Endometrial microvascular endothelial cells (primary cell): ENCODE data around the gene MTHFD1L. TPM values are rescaled to one million over a fixed set of nuclear protein-coding genes. Genes with fewer than 3 reads are reported as not detected.

Experiments used
- in situ Hi-C: cut with HindIII; loops from 2 replicates; pipeline ENCODE4 v1.10.0; 2017; ENCODE audit warnings: low sequenced_read_pairs, low pct_unique_long_range_greater_than_20kb; ENCODE audit errors: inconsistent ontology term
- total RNA-seq: library from RNA; depleted of rRNA; stranded (reverse); fragments of >200 nt; gene quantifications from one replicate; pipeline ENCODE4 v1.2.3, GENCODE V29; 2015; ENCODE audit errors: inconsistent ontology term

The MTHFD1L gene
- total RNA-seq, 1 donor from 2014 or later: 48.4 TPM

DNA sequence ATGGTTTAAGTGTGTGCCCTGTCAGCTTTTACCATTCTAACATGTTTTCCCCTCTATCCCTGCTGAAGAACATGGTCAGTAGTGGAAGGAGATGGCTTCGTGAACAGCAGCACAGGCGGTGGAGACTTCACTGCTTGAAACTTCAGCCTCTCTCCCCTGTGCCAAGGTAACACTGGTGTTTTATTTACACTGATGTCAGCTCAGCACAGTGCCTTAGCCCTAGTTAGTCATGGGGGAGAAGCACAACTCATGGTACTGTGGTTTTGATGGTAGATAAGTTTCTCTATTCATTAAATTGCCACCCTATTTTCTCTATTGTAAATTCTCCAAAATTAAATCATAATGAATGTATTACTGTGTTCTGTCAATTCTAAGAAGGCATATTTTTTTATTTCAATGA is 56.6 kb downstream of the MTHFD1L start:
- in situ Hi-C loops: no loop called here

DNA sequence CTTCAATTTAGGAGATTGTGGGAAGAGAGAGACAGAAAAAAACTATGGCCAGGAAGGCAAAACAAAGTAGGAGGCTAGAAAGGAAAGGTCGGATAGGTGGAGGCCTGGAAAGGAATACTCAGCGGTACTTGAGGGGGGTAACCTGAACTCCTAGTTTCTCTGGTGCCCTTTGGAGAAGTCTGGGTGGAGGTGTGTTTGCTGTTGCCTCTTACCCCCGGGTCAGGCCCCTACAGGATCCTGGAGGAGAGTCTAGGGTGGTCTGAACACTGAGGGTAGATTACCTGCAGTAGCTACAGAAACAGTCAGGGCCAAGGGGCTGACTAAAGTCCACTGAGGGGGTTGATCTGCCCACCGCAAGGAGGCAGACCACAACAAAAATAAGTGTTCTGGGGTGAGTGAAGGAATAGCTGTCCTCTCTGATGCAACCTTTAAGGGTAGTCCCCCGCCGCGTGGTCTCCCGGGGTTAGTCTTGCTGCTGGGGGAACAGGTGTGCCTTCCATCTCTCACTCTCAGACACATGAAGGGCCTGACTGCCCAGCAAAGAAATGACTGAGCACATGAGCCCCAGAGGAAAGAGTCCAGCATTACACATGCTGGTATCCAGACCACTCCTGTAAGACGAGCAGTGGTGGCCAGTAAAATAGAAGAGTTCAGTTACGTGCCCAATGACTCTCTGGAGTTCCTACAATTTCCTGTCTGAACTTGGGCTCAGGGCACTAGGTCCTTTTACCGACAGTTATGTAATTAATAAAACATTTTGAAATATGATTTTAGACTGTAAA is 59.5 kb downstream of the MTHFD1L start:
- in situ Hi-C loops: no loop called here

DNA sequence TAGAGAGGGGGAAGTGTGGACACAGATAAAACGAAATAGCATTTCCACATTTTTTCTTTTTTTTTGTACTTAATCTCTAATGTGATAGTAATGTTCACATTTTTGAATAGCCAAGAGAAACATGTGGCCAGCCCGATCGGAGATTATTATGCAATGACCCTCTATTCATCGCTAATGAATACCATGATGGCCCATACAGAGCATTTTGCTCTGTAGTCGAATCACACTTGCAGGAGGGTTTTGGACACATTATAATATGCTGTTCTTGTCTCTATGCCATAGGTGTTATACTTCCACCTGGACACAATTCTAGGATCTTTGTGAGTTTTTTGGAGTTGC is 60.1 kb downstream of the MTHFD1L start:
- in situ Hi-C loops: no loop called here

- in situ Hi-C loops: no loop called here
Observed at GRCh38 chr6:150925976-150926375, 60.5 kb downstream of the MTHFD1L start.

- in situ Hi-C loops: no loop called here
Observed at GRCh38 chr6:150928882-150929281, 63.4 kb downstream of the MTHFD1L start.

DNA sequence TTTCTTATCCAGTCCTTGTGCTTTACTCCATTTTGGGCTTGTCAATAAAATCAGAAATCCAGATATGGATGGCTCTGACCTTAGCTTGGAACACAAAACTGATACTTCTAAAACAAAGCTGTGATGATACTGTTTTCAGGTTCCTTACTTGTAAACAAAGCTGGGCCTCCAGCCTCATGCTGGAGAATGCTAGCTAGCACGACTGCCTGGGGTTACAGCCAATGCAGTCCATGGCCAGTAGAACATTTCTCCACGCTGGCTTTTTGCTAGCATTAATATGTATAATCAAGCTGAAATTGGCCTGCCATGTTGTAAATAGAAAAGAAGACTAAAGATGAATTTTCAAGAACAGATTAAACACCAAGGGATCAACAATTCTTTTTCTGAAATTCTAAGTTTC is 63.9 kb downstream of the MTHFD1L start:
- in situ Hi-C loops: no loop called here

GRCh38 chr6:150930841-150931240 is 65.3 kb downstream of the MTHFD1L start:
- in situ Hi-C loops: no loop called here

- in situ Hi-C loops: no loop called here
Observed at GRCh38 chr6:150931405-150931804, 65.9 kb downstream of the MTHFD1L start.

DNA sequence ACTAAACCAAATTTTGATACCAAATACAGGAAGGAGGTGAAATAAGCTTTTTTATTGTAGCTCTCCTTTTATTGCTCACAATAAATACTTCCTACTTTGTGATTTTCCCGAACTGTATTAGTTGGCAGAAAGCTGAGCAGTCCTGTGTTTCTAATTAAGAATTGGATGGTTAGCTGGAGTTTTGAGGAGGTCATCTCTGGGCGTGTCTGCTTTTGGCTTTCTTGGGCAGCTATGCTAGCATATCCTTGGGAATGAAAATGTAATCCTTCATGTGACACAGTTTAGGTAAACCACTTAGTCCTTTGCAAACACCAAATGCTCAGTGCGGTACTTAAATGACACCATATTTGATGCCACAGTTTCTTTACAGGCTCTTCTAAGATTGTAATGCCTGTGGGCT is 67.5 kb downstream of the MTHFD1L start:
- in situ Hi-C loops: no loop called here

GRCh38 chr6:150934380-150934779 is 68.9 kb downstream of the MTHFD1L start:
- in situ Hi-C loops: no loop called here

- in situ Hi-C loops: no loop called here
Observed at GRCh38 chr6:150936021-150936555, 70.6 kb downstream of the MTHFD1L start.

DNA sequence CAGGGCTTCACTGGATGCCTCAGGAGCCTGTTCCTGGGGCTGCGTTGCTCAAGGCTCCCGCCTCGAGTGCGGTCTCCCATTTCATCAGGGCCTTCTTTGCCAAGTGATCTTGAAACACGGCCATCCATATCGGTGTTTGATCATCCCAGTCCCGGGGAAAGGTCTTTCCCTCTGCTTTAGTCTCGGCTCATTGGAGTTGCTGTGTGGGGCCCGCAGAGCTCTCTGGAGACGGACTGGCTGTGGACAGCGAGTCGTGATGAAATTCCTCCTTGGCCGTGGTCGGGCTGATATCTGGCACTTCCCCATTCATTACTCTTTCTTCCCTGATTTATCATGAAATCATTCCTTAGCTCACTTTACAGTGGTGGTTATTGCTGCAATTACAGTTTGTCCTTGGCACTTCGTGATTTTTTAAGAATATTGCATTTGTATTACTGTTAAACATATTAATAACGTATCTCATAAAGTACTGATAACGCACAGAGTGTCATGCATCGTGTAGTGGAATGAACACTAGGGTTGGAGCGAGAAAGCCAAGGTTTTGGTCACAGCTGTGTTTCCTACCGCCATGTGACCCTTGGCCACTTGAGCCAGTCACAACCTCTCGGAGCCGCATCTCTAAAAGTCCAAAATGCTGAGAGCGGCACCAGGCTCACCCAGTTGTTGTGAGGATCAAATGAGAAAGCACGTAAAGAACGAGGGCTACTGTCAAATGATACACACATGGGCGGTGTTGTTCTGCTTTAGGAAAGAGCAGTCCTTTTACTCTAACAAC is 71.8 kb downstream of the MTHFD1L start:
- in situ Hi-C loops: no loop called here

DNA sequence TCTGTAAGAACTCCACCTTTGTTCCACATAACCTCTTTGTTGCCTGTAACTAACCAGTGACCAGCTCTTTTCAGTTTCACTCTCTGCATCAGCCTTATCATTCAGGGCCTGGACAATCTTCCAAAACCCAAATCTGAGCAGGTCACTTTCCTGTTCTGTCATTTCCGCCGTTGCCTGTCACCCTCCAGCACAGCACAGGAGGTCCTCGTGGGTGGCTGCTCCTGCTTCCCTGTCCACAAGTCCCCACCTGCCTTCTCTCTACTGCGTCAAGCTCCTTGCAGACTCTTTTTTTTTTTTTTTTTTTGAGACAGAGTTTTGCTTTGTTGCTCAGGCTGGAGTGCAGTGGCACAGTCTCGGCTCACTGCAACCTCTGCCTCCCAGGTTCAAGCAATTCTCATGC is 73.9 kb downstream of the MTHFD1L start:
- in situ Hi-C loops: no loop called here

GRCh38 chr6:150940941-150941340 is 75.4 kb downstream of the MTHFD1L start:
- in situ Hi-C loops: no loop called here

GRCh38 chr6:150949526-150949925 is 84.0 kb downstream of the MTHFD1L start:
- in situ Hi-C loops: no loop called here

DNA sequence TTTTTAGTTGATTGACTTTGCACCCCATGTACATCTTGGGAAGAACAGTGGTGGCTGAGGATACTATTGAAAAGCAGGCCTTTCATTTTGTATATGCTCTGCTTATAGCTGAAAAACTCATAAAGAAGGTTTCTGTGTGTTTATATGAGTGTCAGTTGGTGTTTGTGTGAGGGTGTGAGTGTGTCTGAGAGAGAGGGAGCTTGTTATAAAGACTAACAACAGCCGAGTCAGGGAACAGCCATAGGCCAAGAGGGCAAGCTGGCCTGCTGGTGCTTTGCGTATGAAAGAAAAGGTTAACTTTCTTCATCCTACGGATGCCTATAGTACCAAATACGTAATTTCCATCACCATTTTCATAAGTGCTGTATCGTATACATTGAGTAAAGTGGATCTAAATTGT is 88.3 kb downstream of the MTHFD1L start:
- in situ Hi-C loops: no loop called here

GRCh38 chr6:150959166-150959565 is 93.7 kb downstream of the MTHFD1L start:
- in situ Hi-C loops: no loop called here

GRCh38 chr6:150962436-150962835 is 96.9 kb downstream of the MTHFD1L start:
- in situ Hi-C loops: no loop called here

DNA sequence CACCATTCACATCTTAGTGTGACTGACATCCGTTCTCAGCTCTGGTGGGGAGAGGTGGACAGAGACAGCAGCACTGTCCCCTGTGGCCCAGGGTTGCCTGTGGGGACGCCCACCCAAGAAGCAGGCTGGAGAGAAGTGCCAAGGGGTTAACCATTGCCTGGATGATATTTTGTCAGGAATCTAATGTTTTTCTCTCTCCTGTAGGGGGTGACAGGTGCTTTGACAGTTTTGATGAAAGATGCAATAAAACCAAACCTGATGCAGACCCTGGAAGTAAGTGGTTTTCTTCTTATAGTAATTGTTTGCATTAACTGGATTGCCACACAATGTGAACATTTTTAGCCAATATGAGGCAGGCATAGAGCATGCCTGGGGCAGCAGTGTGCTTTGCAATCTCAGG is 99.3 kb downstream of the MTHFD1L start:
- in situ Hi-C loops: no loop called here

DNA sequence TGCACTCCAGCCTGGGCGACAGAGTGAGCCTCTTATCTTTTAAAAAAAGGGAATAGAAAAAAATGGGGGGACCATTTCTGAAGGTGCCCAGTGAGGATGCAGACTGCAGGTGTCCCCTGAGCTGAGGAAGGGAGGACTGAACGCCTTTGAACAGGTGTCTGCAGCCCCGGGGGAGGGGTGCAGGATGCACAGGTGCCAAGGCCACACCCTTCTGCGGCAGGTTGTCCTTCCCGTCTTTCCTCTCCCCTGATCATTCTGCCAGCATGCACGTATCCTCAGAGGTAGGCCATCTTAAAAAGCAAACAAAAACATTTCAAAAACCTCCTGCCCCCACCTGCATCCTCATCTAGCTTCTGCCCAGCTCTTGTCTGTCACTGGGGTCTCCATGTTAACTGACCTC is 101.3 kb downstream of the MTHFD1L start:
- in situ Hi-C loops: no loop called here
